ENCODE data around the gene RPL27A. TPM values are rescaled to one million over a fixed set of nuclear protein-coding genes. Genes with fewer than 3 reads are reported as not detected.

RPL27A gene
- total and polyA plus RNA-seq, 8 donors = 138 to 4,507 (median 1,038) TPM

DNA sequence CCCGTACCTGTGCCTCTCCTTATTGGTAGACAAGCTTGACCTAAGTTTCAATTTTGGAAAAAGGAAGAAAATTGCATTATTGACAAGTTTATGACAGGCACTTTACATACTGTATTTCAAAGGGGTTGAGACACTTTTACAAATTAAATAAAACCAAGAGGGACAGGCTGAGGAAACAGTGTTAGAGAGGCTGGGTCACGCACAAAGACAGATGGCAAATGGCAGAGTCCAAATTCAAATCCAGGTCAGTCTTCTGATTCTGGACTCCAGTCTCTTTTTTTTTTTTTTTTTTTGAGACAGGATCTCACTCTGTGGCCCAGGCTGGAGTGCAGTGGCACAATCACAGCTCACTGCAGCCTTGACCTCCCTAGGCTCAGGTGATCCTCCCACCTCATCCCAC, 10.2 kb upstream of the RPL27A start:
- TF ChIP-seq POLR2AphosphoS5 (IDR thresholded peaks at IDR 0.05) (no peak), POLR2A (IDR thresholded peaks at IDR 0.05) (no peak), EP300 (IDR thresholded peaks at IDR 0.05) (no peak)
- TF ChIP-seq, protein P1, sequence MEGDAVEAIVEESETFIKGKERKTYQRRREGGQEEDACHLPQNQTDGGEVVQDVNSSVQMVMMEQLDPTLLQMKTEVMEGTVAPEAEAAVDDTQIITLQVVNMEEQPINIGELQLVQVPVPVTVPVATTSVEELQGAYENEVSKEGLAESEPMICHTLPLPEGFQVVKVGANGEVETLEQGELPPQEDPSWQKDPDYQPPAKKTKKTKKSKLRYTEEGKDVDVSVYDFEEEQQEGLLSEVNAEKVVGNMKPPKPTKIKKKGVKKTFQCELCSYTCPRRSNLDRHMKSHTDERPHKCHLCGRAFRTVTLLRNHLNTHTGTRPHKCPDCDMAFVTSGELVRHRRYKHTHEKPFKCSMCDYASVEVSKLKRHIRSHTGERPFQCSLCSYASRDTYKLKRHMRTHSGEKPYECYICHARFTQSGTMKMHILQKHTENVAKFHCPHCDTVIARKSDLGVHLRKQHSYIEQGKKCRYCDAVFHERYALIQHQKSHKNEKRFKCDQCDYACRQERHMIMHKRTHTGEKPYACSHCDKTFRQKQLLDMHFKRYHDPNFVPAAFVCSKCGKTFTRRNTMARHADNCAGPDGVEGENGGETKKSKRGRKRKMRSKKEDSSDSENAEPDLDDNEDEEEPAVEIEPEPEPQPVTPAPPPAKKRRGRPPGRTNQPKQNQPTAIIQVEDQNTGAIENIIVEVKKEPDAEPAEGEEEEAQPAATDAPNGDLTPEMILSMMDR (IDR thresholded peaks at IDR 0.05) = no peak
- Histone ChIP-seq H3K9me3 (no peaks in the 10 kb centered on the region), H3K27ac (peak overlapping the region in 4 of 5 donors; percentile 62 to 82 (median 79)), H3K27me3 (no peaks in the 10 kb centered on the region), H3K4me1 (peaks cover 3 to 20% (median 9%) of the 10 kb centered on the region in 4 donors), H3K4me3 (no peak overlapping the region), H3K36me3 (peaks cover 0 to 42% (median 29%) of the 10 kb centered on the region in 4 donors)
- DNase-seq = no peak
- 93 to 98% (median 97%) methylated on average over 2 of the region's 2 CpGs for WGBS, 5 donors
- intact Hi-C loops (cut with DNase I; ENCODE audit: low total_unique reads) = no loop called here

DNA sequence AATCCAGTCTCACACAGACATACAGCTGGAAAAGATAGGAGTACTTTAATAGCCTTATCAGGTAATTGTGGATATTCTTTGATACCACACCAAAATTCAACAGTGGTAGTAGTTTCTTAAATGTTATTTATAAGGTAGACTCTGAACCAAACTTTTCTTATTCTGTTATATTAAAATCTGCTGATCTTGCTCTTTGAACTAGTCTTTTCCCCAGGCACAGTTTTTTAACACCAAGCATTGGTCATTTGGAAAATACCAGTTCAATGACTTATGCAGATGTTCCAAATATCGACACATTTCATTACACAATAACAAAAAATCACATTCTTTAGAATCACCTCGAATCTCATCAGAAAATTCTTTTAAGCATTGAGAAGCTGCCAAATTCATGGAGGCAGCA, 7.7 kb upstream of the RPL27A start:
- peaks cover 3 to 20% (median 9%) of the 10 kb centered on the region in 4 donors for H3K4me1 ChIP-seq
- no peak overlapping the region for H3K27ac ChIP-seq
- 89 to 96% (median 91%) methylated on average over 2 of the region's 2 CpGs for WGBS, 5 donors
- DNase-seq = no peak
- H3K36me3 ChIP-seq = peaks cover 0 to 40% (median 27%) of the 10 kb centered on the region in 4 donors
- no peaks in the 10 kb centered on the region for H3K9me3 ChIP-seq
- TF ChIP-seq POLR2AphosphoS5 (IDR thresholded peaks at IDR 0.05) = no peak
- TF ChIP-seq POLR2A (IDR thresholded peaks at IDR 0.05) = no peak
- TF ChIP-seq, protein P1 (IDR thresholded peaks at IDR 0.05) = no peak
- no peak for TF ChIP-seq EP300 (IDR thresholded peaks at IDR 0.05)
- no peaks in the 10 kb centered on the region for H3K27me3 ChIP-seq
- intact Hi-C loops (cut with DNase I; ENCODE audit: low total_unique reads) = no loop called here
- no peak overlapping the region for H3K4me3 ChIP-seq

DNA sequence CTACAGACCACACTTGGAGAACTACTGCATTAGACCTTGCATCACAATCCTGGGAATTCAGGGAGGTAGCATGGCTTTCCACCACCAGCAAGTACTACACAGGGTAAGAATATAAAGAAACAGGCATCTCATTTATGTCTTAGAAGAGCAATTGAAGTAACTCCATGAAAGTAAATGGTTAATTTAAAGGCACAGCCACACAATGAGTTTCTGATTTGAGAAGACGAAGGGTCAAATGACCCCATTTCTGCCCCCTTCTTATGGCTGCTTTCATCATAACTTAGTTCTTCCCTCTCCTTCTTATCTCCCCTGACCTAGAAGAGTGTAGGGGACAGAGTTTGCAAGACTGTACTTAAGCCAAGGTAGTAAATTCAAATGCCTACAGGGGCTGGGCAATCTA, 6.1 kb upstream of the RPL27A start:
- TF ChIP-seq, protein P1 (IDR thresholded peaks at IDR 0.05) = no peak
- TF ChIP-seq POLR2AphosphoS5 (IDR thresholded peaks at IDR 0.05) (no peak), POLR2A (IDR thresholded peaks at IDR 0.05) (no peak), EP300 (IDR thresholded peaks at IDR 0.05) (no peak)
- no peak overlapping the region for H3K4me3 ChIP-seq
- peaks cover 0 to 15% (median 8%) of the 10 kb centered on the region in 4 donors for H3K4me1 ChIP-seq
- peaks cover 0 to 25% (median 18%) of the 10 kb centered on the region in 4 donors for H3K36me3 ChIP-seq
- DNase-seq = no peak
- WGBS, 5 donors = 81 to 97% (median 84%) methylated on average over 1 of the region's 1 CpG
- no peak overlapping the region for H3K27ac ChIP-seq
- no peaks in the 10 kb centered on the region for H3K27me3 ChIP-seq
- H3K9me3 ChIP-seq = no peaks in the 10 kb centered on the region
- intact Hi-C loops (cut with DNase I; ENCODE audit: low total_unique reads) = no loop called here

DNA sequence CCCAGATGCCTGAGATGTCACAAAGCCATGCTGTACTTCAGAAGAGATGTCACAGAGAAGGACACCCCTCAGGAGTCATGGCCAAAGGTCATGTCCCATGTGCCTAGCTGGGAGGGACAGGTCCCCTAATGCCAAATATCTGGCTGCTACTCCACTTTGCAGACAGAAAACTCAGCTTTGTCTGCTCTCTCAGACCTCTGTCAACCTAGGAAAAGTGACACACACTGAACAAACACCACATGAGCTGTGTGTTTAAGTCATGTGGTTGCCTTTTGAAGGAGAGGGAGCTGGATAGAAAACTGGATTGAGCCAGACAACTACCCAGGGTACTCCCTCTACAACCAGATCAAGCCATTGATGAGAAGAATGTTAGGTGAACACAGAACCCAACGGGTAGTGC, 3.6 kb upstream of the RPL27A start:
- Histone ChIP-seq H3K4me3 (no peak overlapping the region), H3K27me3 (no peaks in the 10 kb centered on the region), H3K9me3 (no peaks in the 10 kb centered on the region), H3K4me1 (peaks cover 7 to 17% (median 14%) of the 10 kb centered on the region in 4 donors), H3K27ac (peak overlapping the region in 1 of 5 donors; percentile 25), H3K36me3 (peaks cover 4 to 18% (median 12%) of the 10 kb centered on the region in 4 donors)
- WGBS, 5 donors = 29 to 74% (median 58%) methylated on average over 1 of the region's 1 CpG
- peak in 1 of 2 donors; percentile 67 for DNase-seq
- intact Hi-C loops (cut with DNase I; ENCODE audit: low total_unique reads) = no loop called here
- TF ChIP-seq, protein P1 (IDR thresholded peaks at IDR 0.05) = no peak
- peak in 1 of 3 donors; percentile 23 for TF ChIP-seq POLR2AphosphoS5 (IDR thresholded peaks at IDR 0.05)
